Stimulated activated CD8-positive, alpha-beta memory T cell treated with anti-CD3 and anti-CD28 coated beads, Interleukin-15, amount 100 ng/mL, for 48 hours (primary cell): ENCODE results near the gene CLIC5.
A peak's percentile ranks its signal among the peaks of the same experiment; 100 is the strongest.
"Not testable (repeated sequence)": the region's sequence is repeated elsewhere in the genome, so short reads cannot be mapped to it uniquely, and the experiment has no call there.

Experiments used
- DNase-seq, 2 donors: peaks; one replicate each; pipeline ENCODE4 v3.0.0-alpha.2; 2020; ENCODE audit warnings: low read depth in 2 of 2

Gene CLIC5

DNA sequence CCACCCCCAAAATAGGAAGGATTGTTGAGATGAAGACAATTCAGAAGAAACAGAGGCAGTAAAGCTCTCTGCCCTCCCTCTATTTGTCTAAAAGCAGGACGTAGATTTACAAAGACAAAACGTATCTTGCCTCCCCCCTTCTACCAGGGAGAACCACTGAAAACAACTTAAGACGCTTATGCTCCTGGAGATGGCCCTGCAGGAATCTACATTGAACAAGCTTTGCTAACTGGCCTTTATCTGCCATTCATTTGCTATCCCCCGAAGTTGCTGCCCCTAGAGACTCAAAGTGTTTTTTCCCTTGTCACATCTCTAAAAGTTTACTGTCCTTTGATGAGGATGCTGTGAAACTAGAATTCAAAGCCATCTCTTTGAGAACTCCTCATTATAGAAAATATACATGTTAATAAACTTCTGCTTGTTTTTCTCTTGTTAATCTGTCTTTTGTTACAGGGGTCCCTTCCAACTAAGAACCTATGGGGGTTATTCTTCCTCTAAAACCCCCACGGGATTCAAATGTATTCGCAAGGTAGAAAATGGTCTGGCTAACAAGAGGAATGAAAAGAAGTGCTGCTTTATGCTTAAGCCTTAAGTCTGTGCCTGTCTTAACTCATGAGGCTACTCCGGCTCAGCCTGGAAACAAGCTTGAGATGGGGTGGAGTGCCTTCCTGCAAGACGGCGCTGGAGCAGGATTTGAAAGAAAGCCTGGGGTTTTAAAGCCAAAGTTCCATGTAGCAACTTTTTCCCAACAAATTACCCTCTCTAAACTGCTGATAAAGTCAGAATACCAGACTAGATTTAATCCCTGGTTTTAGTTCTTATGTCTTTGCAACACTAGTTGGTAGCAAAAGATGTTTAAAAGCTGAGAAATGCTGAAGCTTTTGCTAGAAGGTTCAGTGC is 88.0 kb downstream of the CLIC5 start:
- no peak for DNase-seq

DNA sequence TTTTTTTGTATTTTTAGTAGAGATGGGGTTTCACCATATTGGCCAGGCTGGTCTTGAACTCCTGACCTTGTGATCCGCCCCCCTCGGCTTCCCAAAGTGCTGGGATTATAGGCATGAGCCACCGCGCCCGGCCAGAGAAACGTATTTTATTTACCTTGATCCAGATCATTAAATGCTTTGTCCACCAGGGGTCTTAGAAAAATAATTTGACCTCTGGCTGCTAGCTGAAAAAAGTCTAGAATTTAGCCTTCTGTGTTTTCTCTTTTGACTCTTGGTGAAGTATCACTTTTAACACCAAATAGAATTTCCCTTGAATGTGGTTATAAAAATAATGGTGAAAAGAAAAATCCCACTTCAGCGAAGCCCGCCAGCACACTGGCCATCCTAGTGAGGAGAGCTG is 89.2 kb downstream of the CLIC5 start:
- DNase-seq = not testable (repeated sequence)

DNA sequence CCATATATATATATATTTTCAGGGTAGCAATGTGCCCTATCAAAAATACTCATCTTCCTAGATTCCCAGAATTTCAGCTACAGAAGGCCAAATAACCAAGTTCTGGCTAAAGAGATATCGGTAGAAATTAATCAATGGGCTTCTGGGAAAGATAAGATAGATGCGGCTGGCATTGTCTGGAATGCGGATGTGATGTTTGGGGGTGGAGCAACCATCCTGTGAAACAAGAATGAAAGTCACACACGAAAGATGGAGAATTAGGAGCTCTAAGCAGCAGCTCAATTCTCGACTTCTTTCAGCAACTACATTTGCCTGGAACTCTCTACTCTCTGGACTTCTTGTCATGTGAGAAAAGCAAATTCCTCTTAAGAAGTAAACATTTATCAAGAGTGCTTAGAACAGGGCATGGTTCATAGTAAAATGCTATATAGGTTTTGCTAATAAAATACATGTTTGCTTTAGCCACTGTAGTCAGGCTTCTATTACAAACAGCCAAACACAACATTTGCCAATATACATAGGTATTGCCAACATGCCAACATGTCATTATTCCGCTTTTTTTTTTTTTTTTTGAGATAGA is 90.8 kb downstream of the CLIC5 start:
- no peak for DNase-seq

DNA sequence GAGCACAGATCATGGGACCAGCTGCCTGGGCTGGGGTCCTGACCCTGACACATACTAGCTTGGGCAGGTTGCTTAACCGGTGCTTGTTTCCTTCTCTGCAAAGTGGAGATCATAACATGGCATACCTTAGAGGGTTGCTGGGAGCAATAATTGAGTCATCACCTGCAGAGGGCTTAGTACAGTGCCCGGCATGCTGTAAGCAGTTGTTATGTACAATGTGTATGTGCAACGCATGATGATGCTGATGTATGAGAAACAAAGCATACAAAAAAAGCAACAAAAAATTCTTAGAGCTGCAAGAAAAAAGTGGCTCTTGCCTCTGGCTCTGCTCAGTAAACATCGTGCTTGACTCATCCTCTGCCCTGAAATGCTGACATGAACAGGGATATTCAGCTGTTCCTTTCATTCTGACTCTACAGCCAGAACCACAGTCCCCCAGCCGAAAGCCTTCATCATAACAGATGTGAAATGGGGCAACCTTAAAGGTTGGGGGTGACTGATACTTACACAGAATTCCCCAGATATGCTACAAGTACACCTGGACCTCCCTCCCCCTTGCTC is 91.7 kb downstream of the CLIC5 start:
- peak; percentile 55 to 60 for DNase-seq

DNA sequence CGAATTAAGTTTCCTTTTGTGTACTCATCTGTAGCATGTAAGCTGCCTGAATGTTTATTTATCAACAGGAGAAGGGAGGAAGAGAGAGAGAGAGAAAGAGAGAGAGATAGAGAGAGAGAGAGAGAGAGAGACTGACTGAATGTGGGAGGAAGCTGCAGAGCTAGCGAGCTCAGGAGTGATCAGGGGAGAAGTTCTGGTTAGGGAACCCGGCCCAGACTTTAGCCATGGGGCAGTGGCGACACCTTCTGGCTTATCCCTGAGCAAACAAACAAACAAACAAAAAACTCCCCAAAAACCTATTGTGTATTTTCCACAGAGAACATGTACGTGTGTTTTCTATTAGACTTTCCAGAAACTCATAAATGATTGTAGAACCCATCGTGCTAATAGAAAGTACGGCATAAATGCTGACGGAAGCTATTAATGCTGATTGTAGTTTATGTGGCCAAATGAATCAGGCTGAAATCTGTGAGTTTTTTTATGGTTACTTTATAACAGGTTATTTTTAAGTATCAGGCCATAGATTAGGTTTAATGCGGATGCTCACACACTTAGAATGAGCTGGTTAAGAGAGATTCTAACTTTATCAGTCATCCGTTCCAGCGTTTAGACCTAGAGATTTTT is 92.8 kb downstream of the CLIC5 start:
- DNase-seq = peak; percentile 37 to 47

DNA sequence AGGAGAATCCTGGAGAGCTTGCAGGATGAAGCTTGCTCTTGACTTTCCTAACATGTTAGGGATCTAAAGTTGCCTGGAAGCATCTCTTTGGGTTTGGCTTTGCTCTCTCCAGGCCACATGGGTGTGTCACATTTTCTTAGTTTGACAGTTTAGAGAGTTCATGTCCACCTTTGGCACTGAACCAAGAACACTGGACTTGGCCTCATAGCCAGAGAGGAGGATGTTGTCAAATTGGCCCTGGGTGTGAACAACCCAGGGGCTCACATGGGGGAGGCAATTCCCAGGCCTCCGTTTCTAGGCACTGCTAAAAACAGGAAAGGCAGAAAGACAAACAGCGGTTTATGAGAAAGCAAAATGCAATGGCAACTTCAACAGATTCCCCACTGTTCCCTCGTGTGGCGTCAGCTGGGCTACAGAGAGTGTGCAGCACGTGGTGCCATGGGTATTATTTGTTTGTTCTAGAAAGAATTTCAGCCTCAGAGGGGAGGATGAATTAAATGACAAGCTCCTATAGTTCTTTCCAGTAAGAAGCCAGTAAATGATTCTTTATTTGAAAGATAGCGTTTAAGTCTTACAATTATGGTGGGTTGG is 93.9 kb downstream of the CLIC5 start:
- DNase-seq = no peak

DNA sequence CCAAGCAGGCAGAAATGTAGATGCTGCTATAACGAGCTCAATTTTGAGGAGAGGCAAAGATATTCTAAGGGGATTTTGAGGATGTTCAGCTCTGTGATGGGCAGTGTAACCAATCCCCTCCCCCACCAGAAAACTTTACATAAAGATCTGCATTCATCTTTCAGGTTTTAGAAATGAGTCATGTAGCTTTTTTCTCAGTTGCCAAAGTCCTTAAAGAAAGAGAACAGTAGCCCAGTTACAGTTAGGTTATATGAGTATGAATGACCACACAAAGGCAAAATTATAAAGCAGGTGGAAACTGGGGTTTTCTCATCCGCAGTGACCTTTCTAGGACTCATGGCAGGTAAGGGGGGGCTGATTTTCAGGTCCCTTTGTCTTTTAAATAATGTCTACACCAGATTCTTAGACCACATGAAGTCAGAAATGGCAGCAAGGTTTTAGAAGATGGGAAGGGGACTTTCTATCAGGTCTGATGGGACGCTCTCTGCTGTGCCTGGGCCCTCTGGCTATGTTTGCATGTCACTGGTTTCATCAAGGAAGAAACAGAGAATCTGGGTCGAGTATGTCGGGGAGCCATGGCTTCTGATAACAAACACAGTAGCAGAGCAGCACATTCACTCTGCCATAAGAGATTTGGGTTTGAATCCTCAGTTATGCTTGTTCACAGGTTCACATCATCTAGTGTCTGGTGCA is 94.7 kb downstream of the CLIC5 start:
- DNase-seq = peak in 1 of 2 donors; percentile 7

DNA sequence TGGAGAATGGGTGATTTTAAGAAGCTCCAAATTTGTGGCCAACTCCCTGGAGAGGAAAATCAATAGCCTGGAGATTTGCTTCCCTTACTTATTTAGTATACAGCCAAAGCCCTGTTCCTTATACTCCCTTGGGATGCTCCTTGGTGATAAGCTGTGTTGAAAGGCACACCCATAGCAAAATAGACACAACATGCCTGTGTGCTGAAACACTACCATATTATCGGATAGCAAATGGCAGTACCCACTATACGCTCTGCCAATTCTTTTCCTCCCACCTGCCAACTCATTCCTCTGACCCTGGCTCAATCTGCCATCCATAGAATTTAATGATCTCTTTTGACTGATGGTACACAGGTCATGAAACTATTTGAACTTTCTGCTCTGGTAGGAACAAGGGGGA is 98.2 kb downstream of the CLIC5 start:
- no peak for DNase-seq

DNA sequence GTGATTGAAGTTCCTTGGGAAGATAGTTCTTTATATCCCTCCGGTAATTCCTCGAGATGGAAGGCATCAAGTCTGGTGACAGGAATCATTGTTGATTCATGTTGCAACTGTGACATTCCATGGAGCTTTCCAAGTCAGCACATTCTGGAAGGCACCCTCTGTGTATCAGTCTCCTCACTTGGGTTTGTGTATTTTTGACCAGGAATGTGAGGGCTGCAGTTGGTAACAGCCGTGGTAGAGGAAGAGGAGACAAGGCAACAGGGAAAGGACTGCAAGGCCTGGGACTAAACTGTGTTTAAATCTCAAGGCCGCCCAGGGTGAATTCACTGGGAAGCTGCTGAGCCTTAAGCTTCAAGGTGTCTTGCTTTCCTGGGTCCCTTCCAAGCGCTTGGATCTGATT is 99.0 kb downstream of the CLIC5 start:
- no peak for DNase-seq

DNA sequence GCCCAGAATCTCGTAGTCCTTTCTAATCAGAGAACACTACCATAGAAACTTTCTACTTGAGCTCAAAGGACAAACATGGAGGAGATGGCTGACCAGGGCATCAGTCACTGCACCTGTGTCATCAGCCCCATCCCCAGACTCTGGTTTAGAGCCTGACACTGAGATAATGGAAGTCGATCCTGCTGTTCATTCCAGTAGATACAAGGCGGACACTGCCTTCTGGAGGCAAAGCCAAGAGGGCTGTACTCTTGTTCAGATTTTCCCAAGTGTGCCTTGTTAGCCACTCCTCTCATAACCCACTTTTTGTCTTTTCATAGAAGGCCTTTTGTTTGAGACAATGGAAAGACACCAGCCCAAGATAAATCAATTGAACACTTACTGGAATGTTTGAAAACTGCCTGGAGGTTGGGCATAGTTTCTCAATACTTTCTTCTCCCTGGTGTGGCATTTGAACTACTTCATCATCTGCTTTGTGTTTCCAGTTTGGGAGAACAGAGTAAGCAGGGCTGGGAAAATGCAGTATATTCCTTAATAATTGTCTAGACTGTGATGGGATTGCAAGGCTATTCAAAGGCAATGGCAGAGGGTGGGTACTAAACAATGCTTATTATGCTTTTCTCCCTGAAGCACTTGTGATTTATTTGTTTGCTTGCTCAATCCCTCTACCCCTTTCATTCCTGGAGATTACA is 99.7 kb downstream of the CLIC5 start:
- DNase-seq = no peak

DNA sequence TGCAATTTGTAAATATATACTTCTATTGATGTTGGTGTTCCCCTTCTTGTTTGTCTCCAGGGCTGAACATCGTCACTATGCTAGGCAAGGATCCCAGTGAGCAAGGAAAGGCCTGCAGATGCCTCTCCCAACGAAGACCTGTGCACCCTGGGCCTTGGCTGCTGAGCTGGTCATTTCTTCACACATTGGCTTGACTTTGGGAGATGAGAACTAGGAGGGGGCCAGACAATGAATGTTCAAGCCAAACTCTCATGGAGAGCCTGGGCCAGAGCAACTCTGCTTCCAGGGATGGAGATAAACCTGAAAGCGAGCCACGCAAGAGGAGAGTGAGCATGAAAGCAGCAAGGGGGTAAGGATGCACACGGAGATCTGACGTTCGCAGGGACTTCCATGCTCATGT is 104.0 kb downstream of the CLIC5 start:
- no peak for DNase-seq

DNA sequence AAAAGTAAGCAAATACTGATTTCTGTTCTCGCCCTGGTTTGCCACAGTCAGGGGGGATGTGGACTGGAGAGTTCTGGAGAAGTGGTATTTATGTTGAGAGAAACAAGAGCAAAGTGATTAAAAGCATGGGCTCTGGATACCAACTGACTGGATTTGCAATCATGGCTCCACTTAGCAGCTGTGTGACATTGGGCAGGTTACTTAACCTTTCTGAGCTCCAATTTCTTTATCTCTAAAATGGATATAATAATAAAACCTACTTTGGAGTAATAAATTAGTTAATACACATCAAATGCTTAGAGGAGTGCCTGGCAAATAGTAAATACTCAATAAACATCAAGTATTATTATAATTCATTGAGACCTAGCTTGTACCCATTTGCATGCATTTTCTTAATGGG is 111.7 kb downstream of the CLIC5 start:
- no peak for DNase-seq

DNA sequence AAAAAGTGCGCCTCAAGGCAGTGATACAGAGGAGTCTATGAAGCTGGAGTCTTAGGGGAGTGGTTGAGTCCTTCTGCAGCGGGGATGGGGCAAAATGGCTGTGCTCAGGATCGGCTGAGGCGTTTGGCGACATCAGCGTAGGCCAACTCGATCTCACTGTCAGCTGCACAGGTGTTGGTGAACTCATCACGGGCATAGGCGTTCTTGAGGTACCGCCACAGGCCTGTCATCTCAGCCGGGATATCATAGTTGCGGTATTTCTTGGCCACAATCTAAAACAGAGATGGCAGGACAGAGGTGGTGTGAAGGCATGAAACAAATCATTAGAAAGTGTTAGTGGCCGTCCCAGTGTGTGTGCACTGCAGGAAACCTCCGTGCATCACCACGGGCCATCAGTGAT is 112.7 kb downstream of the CLIC5 start:
- no peak for DNase-seq

DNA sequence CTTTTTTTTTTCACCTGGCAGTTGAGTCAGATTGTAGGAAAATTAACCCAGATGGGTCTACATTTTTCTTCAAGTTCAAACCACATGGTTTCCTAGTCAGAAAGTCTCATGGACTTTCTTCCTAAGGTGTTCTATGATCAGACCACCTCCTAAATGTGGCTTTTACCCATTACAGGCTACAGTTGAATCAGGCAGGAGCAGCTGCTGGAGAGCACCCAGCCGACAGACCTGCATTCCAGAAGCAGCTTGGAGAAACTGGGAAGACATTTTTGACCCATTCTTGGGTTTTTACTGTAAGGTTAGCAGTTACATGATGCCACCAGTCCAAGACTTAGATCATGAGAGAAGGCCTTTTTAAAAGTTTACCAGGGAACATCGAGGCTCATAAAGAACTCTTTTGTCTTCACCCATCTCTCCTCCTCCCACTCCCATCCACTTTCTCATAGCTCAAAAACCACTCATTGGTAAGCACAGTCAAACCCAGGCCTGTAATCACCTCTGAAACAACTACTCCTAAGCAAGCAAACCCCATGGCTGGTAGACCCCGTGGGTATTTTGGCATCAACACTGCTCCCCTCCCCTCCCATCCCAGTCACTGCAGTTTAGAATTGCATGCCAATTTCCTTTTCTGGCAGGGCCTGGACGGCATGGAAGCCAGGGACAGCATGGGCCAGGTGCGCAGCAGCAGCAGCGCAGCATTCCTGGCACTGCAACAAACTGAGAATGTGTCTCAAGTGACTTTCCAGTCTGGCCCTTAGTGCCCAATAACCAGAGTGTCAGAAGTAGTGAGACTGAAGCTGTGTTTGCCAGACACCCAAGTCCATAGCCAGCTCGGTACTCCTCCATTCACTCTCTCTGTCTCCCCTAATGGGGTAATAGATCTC is 113.7 kb downstream of the CLIC5 start:
- DNase-seq = no peak

DNA sequence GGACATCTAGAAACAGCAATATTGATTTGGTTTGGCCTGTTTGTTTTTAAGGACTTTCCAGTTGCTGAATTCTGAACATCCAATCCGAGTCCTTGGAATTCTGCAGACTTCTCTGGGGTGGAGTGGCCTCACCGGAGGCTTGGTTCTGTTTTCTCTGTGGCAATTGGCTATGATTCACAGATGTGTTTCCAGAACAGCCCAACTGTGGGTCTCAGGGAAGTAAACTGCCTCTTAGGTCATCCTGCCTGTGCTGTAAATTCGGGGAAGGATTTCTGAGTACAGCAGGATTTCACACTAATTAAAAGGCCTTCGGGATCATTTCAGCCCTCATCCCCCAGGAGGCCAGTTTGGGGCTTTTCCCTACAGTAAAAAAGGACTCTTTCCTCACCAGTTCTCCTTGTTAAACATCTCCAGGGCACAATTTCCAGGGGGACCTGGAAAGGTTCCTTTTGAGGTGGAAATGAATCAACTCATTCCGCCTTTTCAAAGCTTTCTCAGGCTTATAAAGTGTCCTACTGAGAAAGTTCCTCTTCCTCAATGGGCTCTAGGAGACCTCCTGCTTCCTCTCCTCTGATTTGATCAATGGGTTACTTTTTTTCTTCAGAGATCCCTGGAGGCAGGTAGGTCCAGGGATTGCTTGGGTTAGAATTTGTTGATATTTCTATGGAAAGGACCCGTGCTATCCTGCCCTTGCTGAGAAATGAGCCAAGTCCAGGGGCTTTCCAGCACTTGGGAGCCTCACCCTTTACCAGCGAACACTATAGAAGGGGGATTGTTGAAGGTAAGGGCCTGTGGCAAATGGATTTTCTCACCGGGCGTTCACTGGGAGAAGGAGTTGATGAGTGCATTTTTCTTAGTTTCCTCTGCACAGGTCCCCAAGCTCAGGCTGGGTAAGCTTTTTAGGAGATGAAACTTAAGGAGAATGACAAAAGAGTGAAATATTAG is 114.6 kb downstream of the CLIC5 start:
- no peak for DNase-seq

DNA sequence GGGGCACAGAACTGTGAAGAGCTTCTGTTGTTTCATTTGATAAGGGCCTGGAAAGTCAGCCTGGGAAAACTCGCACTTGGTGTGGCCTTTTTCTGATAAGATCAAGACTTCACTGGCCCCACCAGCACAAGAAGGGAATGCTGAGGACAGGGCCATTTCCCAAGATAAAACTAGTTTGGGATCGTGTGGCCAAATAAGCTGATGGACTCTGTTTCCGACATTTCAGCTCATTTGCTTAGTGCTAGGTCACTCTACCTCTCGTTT is 116.0 kb downstream of the CLIC5 start:
- DNase-seq = no peak

DNA sequence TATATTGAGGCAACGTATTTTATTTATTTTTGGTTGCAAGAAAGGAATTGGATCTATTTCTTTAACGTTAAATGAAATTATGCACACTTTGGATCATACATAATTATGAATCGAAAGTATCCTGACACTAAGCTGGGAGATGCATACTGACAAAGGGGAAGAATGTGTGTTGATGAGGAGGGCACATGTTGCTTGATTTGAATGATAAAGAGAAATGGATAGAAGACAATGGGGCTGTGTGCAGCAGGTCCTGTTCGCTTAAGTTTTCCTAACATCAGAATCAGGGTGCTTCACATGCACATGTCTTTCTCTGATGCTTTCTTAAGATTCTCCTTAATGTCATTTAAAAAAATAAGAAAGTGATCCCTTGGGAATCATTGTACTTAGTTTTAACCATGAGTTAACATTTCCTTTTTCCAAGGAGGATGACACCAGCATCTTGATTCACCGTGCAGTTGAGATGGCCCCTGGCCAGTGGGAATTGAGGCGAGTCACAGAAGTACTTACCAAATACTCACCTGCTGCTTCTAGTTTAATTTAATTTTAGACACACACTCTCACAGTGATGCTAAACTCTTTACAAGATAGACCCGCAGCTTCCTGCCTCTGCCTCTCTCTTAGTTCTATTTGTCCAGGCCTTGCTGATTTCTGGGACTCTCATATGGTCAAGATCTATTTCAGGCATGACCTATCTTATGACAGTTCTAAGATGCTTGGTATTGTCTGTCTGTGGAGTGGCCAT is 116.5 kb downstream of the CLIC5 start:
- no peak for DNase-seq

DNA sequence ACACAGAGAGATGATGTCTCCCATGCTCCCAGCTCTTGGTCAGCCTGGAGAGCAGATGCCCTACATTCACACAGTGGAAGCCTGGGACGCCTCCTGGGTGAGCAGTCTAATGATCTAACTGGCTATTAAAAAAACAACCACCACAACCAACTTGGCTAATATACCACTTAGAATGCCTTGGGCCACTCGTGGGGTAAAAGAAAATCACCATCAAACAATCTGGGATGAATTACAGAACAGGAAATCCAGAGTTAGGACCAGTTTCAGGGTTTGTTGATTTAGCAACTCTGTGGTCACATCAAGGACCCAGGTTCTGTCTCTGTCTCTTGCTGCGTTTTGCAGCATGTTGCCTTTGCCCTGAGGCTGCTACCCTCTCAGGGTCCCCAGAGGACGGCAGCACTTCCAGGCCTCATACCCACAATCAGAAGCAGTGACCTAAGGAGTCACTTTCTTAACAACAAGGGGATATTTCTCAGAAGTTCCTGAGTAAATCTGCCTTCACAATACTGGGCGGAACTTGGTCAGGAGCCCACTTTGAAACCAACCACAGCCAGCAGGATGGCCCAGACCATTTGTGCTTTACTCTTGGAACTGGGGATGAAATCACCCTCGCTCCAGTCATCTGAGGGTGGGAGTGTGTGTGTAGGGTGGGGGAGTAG is 118.7 kb downstream of the CLIC5 start:
- no peak for DNase-seq
